ENCODE measurements around the gene GPSM1.

DNA sequence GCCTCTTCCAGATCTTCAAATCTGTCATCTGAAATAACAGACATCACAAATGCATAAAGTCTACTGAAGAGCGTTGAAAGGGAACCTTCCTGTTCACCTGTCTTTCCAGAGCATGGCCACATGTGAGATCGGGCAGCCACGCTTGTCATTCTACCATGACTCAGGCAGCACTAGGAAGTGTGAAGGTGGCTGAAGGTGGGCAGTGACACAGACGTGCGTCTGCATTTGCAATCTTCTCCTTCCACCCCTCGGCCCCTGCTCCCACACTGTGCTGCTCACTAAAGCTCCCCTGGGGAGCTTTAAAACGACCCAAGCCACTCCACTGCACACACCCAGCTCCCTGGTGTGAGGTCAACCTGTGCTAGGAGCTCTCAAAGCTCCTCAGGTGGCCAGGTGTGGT, 80.6 kb downstream of the GPSM1 start:
- TF ChIP-seq, protein P1, sequence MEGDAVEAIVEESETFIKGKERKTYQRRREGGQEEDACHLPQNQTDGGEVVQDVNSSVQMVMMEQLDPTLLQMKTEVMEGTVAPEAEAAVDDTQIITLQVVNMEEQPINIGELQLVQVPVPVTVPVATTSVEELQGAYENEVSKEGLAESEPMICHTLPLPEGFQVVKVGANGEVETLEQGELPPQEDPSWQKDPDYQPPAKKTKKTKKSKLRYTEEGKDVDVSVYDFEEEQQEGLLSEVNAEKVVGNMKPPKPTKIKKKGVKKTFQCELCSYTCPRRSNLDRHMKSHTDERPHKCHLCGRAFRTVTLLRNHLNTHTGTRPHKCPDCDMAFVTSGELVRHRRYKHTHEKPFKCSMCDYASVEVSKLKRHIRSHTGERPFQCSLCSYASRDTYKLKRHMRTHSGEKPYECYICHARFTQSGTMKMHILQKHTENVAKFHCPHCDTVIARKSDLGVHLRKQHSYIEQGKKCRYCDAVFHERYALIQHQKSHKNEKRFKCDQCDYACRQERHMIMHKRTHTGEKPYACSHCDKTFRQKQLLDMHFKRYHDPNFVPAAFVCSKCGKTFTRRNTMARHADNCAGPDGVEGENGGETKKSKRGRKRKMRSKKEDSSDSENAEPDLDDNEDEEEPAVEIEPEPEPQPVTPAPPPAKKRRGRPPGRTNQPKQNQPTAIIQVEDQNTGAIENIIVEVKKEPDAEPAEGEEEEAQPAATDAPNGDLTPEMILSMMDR (IDR thresholded peaks at IDR 0.05; ENCODE audit: low read depth, low read length, missing input control) = no peak
- TF ChIP-seq SP1 (IDR thresholded peaks at IDR 0.05) (no peak), GABPA (IDR thresholded peaks at IDR 0.05 in 1 of 2, conservative IDR thresholded peaks at IDR 0.05 in 1 of 2) (no peak), NR2F2 (IDR thresholded peaks at IDR 0.05) (no peak), RAD21 (IDR thresholded peaks at IDR 0.05) (no peak), TAF1 (conservative IDR thresholded peaks at IDR 0.05) (no peak), RXRA (IDR thresholded peaks at IDR 0.05) (no peak), FOXA1 (IDR thresholded peaks at IDR 0.05) (no peak), YY1 (IDR thresholded peaks at IDR 0.05) (no peak)
- TF ChIP-seq, protein P2, sequence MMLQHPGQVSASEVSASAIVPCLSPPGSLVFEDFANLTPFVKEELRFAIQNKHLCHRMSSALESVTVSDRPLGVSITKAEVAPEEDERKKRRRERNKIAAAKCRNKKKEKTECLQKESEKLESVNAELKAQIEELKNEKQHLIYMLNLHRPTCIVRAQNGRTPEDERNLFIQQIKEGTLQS (IDR thresholded peaks at IDR 0.05) = no peak
- TF ChIP-seq, protein P3, sequence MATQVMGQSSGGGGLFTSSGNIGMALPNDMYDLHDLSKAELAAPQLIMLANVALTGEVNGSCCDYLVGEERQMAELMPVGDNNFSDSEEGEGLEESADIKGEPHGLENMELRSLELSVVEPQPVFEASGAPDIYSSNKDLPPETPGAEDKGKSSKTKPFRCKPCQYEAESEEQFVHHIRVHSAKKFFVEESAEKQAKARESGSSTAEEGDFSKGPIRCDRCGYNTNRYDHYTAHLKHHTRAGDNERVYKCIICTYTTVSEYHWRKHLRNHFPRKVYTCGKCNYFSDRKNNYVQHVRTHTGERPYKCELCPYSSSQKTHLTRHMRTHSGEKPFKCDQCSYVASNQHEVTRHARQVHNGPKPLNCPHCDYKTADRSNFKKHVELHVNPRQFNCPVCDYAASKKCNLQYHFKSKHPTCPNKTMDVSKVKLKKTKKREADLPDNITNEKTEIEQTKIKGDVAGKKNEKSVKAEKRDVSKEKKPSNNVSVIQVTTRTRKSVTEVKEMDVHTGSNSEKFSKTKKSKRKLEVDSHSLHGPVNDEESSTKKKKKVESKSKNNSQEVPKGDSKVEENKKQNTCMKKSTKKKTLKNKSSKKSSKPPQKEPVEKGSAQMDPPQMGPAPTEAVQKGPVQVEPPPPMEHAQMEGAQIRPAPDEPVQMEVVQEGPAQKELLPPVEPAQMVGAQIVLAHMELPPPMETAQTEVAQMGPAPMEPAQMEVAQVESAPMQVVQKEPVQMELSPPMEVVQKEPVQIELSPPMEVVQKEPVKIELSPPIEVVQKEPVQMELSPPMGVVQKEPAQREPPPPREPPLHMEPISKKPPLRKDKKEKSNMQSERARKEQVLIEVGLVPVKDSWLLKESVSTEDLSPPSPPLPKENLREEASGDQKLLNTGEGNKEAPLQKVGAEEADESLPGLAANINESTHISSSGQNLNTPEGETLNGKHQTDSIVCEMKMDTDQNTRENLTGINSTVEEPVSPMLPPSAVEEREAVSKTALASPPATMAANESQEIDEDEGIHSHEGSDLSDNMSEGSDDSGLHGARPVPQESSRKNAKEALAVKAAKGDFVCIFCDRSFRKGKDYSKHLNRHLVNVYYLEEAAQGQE (IDR thresholded peaks at IDR 0.05) = no peak
- TF ChIP-seq, protein P4, sequence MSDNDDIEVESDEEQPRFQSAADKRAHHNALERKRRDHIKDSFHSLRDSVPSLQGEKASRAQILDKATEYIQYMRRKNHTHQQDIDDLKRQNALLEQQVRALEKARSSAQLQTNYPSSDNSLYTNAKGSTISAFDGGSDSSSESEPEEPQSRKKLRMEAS (IDR thresholded peaks at IDR 0.05) = no peak
- TF ChIP-seq, protein P5, sequence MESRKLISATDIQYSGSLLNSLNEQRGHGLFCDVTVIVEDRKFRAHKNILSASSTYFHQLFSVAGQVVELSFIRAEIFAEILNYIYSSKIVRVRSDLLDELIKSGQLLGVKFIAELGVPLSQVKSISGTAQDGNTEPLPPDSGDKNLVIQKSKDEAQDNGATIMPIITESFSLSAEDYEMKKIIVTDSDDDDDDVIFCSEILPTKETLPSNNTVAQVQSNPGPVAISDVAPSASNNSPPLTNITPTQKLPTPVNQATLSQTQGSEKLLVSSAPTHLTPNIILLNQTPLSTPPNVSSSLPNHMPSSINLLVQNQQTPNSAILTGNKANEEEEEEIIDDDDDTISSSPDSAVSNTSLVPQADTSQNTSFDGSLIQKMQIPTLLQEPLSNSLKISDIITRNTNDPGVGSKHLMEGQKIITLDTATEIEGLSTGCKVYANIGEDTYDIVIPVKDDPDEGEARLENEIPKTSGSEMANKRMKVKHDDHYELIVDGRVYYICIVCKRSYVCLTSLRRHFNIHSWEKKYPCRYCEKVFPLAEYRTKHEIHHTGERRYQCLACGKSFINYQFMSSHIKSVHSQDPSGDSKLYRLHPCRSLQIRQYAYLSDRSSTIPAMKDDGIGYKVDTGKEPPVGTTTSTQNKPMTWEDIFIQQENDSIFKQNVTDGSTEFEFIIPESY (IDR thresholded peaks at IDR 0.05) = no peak

Data from liver (tissue), 3 donors.